Measurements from ENCODE around the gene FAAP100. TPM values are rescaled to one million over a fixed set of nuclear protein-coding genes. Genes with fewer than 3 reads are reported as not detected.
A peak's percentile ranks its signal among the peaks of the same experiment; 100 is the strongest.

The FAAP100 gene
- total and polyA plus RNA-seq, 2 experiments from 2014 or later = 18.3 to 34.4 TPM

DNA sequence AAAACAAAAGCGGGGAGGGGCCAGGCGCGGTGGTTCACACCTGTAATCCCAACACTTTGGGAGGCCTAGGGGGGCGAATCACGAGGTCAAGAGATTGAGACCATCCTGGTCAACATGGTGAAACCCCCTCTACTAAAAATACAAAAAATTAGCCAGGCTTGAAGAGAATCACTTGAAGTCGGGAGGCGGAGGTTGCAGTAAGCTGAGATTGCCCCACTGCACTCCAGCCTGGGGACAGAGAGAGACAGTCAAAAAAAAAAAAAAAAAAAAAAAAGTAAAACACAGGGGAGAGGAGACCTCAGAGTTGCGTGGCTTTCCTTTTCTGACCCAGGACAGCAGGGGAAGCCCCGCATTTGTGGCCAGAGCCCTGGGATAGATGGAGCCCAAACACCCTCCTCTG, 59.4 kb downstream of the FAAP100 start:
- H3K9me2 ChIP-seq (replicated peaks; ENCODE audit: insufficient read depth) = no peaks in the 10 kb centered on the region

DNA sequence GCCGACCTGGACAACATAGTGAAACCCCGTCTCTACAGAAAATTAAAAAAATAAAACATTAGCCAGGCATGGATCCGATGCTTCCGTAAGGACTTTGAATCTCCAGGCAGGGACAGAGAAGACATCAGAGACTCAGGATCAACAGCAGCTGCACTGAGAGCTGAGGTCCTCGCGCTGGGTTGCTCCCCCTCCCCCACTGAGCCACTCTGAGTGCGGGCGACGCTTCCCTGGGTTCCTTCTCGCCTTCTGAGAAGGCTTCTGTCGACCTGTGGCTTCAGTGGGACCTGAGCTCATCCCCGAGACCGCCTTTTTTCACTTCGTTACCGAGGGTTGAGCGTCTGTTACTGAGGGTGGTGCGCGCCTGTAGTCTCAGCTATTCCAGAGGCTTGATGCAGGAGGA, 60.0 kb downstream of the FAAP100 start:
- Histone ChIP-seq H3K27me3 (no peaks in the 10 kb centered on the region), H2AFZ (no peak overlapping the region), H4K20me1 (ENCODE audit: insufficient read depth, poor library complexity, severe bottlenecking) (no peaks in the 10 kb centered on the region), H3K9me2 (replicated peaks; ENCODE audit: insufficient read depth) (no peaks in the 10 kb centered on the region), H3K79me2 (peaks cover 4% of the 10 kb centered on the region), H3K4me1 (ENCODE audit: insufficient read depth) (peaks cover 32% of the 10 kb centered on the region), H3K4me2 (peak overlapping the region; percentile 61), H3K36me3 (replicated peaks; ENCODE audit: insufficient read depth, low read depth) (no peaks in the 10 kb centered on the region), H3K4me3 (no peak overlapping the region), H3K27ac (no peak overlapping the region), H3K9me3 (ENCODE audit: low read depth) (no peaks in the 10 kb centered on the region)
- TF ChIP-seq EZH2 (IDR thresholded peaks at IDR 0.05; ENCODE audit: borderline replicate concordance) = no peak
- TF ChIP-seq EZH2phosphoT487 (IDR thresholded peaks at IDR 0.05; ENCODE audit: low read depth, severe bottlenecking, unreplicated experiment) = no peak
- TF ChIP-seq, protein P1, sequence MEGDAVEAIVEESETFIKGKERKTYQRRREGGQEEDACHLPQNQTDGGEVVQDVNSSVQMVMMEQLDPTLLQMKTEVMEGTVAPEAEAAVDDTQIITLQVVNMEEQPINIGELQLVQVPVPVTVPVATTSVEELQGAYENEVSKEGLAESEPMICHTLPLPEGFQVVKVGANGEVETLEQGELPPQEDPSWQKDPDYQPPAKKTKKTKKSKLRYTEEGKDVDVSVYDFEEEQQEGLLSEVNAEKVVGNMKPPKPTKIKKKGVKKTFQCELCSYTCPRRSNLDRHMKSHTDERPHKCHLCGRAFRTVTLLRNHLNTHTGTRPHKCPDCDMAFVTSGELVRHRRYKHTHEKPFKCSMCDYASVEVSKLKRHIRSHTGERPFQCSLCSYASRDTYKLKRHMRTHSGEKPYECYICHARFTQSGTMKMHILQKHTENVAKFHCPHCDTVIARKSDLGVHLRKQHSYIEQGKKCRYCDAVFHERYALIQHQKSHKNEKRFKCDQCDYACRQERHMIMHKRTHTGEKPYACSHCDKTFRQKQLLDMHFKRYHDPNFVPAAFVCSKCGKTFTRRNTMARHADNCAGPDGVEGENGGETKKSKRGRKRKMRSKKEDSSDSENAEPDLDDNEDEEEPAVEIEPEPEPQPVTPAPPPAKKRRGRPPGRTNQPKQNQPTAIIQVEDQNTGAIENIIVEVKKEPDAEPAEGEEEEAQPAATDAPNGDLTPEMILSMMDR (IDR thresholded peaks at IDR 0.05; ENCODE audit: poor library complexity) = no peak
- DNase-seq (ENCODE audit: low spot score) = no peak
- WGBS (ENCODE audit: low lambda C conversion rate, missing lambda C conversion rate) = 54% methylated on average over 18 of the region's 18 CpGs

More for the DNA sequence above, 59.4 kb downstream of the FAAP100 start:
- Histone ChIP-seq H3K36me3 (replicated peaks; ENCODE audit: insufficient read depth, low read depth) (no peaks in the 10 kb centered on the region), H4K20me1 (ENCODE audit: insufficient read depth, poor library complexity, severe bottlenecking) (no peaks in the 10 kb centered on the region), H3K4me3 (no peak overlapping the region), H3K4me2 (peak overlapping the region; percentile 61), H3K27me3 (no peaks in the 10 kb centered on the region), H2AFZ (no peak overlapping the region), H3K79me2 (peaks cover 4% of the 10 kb centered on the region), H3K9me3 (ENCODE audit: low read depth) (no peaks in the 10 kb centered on the region), H3K4me1 (ENCODE audit: insufficient read depth) (peaks cover 28% of the 10 kb centered on the region), H3K27ac (no peak overlapping the region)
- TF ChIP-seq, protein P1 (IDR thresholded peaks at IDR 0.05; ENCODE audit: poor library complexity) = no peak
- no peak for TF ChIP-seq EZH2 (IDR thresholded peaks at IDR 0.05; ENCODE audit: borderline replicate concordance)
- TF ChIP-seq EZH2phosphoT487 (IDR thresholded peaks at IDR 0.05; ENCODE audit: low read depth, severe bottlenecking, unreplicated experiment) = no peak
- DNase-seq (ENCODE audit: low spot score) = no peak
- 90% methylated on average over 7 of the region's 9 CpGs for WGBS (ENCODE audit: low lambda C conversion rate, missing lambda C conversion rate)

DNA sequence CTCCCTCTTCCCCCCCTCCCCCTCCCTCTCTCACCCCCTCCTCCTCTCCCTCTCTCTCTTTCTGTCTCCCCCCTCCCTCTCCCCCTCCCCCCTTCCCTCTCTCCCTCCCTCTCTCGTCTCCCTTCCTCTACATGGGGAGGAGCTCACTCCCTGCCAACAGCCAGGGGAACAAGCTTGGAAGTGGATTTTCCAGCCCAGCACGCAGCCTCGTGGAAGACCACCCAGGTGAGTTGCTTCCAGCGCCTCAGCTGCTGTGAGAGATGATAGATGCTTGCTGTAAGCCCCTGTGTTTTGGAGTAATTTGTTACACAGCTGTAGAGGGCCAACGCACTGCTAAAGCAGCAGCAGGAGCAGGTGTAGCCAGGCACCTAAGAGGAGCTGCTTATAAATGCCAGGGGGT, 60.4 kb downstream of the FAAP100 start:
- DNase-seq (ENCODE audit: low spot score) = no peak

More for the DNA sequence above, 60.4 kb downstream of the FAAP100 start:
- H3K4me1 ChIP-seq (ENCODE audit: insufficient read depth) = peaks cover 36% of the 10 kb centered on the region
- H3K9me2 ChIP-seq (replicated peaks; ENCODE audit: insufficient read depth) = no peaks in the 10 kb centered on the region
- no peaks in the 10 kb centered on the region for H3K27me3 ChIP-seq
- H3K79me2 ChIP-seq = peaks cover 4% of the 10 kb centered on the region
- no peak overlapping the region for H2AFZ ChIP-seq
- no peaks in the 10 kb centered on the region for H3K9me3 ChIP-seq (ENCODE audit: low read depth)
- 20% methylated on average over 5 of the region's 5 CpGs for WGBS (ENCODE audit: low lambda C conversion rate, missing lambda C conversion rate)
- TF ChIP-seq, protein P1 (IDR thresholded peaks at IDR 0.05; ENCODE audit: poor library complexity) = no peak
- TF ChIP-seq EZH2phosphoT487 (IDR thresholded peaks at IDR 0.05; ENCODE audit: low read depth, severe bottlenecking, unreplicated experiment) = no peak
- TF ChIP-seq EZH2 (IDR thresholded peaks at IDR 0.05; ENCODE audit: borderline replicate concordance) = no peak
- H3K4me2 ChIP-seq = peak overlapping the region; percentile 61
- H3K36me3 ChIP-seq (replicated peaks; ENCODE audit: insufficient read depth, low read depth) = no peaks in the 10 kb centered on the region
- no peak overlapping the region for H3K27ac ChIP-seq
- H4K20me1 ChIP-seq (ENCODE audit: insufficient read depth, poor library complexity, severe bottlenecking) = no peaks in the 10 kb centered on the region
- H3K4me3 ChIP-seq = no peak overlapping the region

All from hepatocyte (in vitro differentiated cells).